ENCODE results near the gene EXOC4. TPM values are rescaled to one million over a fixed set of nuclear protein-coding genes. Genes with fewer than 3 reads are reported as not detected.

The EXOC4 gene
- total and polyA plus RNA-seq, 2 donors from 2014 or later = 22.8 to 78.7 TPM

DNA sequence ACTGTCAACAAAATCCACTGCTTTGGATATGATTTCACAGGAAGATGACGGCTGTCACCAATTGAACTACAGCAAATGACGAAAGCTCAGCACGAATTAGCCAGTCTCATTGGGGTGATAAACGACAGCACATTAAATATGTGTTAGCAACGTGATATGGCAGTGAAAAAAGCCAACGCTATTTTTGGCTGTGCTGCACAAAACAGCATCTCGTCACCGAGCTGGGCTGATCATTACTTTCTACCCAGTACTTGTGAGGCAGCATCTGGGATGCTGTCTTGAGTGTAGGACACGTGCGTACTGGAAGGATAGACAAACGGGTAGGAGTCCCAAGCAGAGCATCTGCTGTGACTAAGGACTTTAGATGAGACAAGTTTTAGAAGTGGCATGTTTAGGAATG is 138.3 kb downstream of the EXOC4 start:
- Histone ChIP-seq H3K9ac (ENCODE audit: low read length in 3 of 3) (no peak overlapping the region), H3K4me1 (ENCODE audit: control insufficient read depth in 2 of 3, insufficient read depth in 2 of 3, low read depth in 1 of 3, low read length in 3 of 3) (no peaks in the 10 kb centered on the region), H3K27me3 (ENCODE audit: control insufficient read depth, insufficient read depth, low read length) (no peaks in the 10 kb centered on the region), H3K27ac (ENCODE audit: low read depth in 2 of 2, low read length in 2 of 2) (no peak overlapping the region), H3K36me3 (ENCODE audit: control insufficient read depth in 2 of 3, insufficient read depth in 3 of 3, low read length in 3 of 3) (no peaks in the 10 kb centered on the region), H3K4me3 (ENCODE audit: low read length in 3 of 3) (no peak overlapping the region), H3K9me3 (ENCODE audit: control insufficient read depth in 2 of 3, insufficient read depth in 1 of 3, low read length in 3 of 3) (no peaks in the 10 kb centered on the region)
- intact Hi-C loops (cut with DNase I) = no loop called here
- no peak for DNase-seq
- TF ChIP-seq, protein P1, sequence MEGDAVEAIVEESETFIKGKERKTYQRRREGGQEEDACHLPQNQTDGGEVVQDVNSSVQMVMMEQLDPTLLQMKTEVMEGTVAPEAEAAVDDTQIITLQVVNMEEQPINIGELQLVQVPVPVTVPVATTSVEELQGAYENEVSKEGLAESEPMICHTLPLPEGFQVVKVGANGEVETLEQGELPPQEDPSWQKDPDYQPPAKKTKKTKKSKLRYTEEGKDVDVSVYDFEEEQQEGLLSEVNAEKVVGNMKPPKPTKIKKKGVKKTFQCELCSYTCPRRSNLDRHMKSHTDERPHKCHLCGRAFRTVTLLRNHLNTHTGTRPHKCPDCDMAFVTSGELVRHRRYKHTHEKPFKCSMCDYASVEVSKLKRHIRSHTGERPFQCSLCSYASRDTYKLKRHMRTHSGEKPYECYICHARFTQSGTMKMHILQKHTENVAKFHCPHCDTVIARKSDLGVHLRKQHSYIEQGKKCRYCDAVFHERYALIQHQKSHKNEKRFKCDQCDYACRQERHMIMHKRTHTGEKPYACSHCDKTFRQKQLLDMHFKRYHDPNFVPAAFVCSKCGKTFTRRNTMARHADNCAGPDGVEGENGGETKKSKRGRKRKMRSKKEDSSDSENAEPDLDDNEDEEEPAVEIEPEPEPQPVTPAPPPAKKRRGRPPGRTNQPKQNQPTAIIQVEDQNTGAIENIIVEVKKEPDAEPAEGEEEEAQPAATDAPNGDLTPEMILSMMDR (IDR thresholded peaks at IDR 0.05; ENCODE audit: borderline replicate concordance, extremely low read depth, insufficient read depth) = no peak
- FAIRE-seq = no peak

DNA sequence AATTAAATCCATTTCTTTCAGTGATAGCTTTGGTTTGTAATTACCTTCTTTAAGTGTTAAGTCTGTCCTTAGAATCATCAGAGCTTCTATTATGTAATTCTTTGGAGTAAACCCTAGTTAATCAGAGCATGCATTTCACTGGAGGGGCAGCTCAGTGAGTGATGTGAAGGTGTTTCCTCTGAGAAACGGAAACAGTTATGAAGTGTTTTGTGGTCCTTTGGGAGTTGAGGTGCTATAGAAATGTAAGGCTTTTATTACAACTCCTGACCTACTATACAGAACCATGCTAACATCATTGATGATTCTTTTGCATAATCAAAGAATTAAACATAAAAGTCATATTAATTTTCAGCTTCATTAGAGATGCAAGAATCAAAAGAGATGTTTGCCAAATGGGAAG is 141.5 kb downstream of the EXOC4 start:
- Histone ChIP-seq H3K36me3 (ENCODE audit: control insufficient read depth in 2 of 3, insufficient read depth in 3 of 3, low read length in 3 of 3) (no peaks in the 10 kb centered on the region), H3K27me3 (ENCODE audit: control insufficient read depth, insufficient read depth, low read length) (no peaks in the 10 kb centered on the region), H3K4me3 (ENCODE audit: low read length in 3 of 3) (no peak overlapping the region), H3K27ac (ENCODE audit: low read depth in 2 of 2, low read length in 2 of 2) (no peak overlapping the region), H3K4me1 (ENCODE audit: control insufficient read depth in 2 of 3, insufficient read depth in 2 of 3, low read depth in 1 of 3, low read length in 3 of 3) (no peaks in the 10 kb centered on the region), H3K9ac (ENCODE audit: low read length in 3 of 3) (no peak overlapping the region), H3K9me3 (ENCODE audit: control insufficient read depth in 2 of 3, insufficient read depth in 1 of 3, low read length in 3 of 3) (no peaks in the 10 kb centered on the region)
- no peak for FAIRE-seq
- TF ChIP-seq, protein P1 (IDR thresholded peaks at IDR 0.05; ENCODE audit: borderline replicate concordance, extremely low read depth, insufficient read depth) = no peak
- intact Hi-C loops (cut with DNase I) = no loop called here
- no peak for DNase-seq

DNA sequence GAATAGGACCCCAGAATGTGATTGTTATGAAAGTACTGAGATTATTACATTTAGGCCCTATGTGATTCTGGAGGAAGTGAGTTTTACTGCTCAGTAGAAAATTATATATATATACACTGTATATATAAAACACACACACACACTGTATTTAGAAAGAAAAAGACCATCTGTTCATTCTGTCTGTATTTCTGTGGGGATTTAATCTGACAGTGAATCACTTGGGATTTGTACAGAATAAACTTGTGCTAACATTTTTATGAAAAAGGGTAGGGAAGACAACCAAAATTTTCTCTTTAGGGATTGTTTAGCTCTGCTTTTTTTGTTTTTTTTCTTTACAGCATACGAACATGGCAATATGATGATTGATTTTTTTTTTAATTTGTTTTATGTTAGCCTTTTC is 142.7 kb downstream of the EXOC4 start:
- Histone ChIP-seq H3K4me3 (ENCODE audit: low read length in 3 of 3) (no peak overlapping the region), H3K9ac (ENCODE audit: low read length in 3 of 3) (no peak overlapping the region), H3K27ac (ENCODE audit: low read depth in 2 of 2, low read length in 2 of 2) (no peak overlapping the region), H3K4me1 (ENCODE audit: control insufficient read depth in 2 of 3, insufficient read depth in 2 of 3, low read depth in 1 of 3, low read length in 3 of 3) (no peaks in the 10 kb centered on the region), H3K27me3 (ENCODE audit: control insufficient read depth, insufficient read depth, low read length) (no peaks in the 10 kb centered on the region), H3K9me3 (ENCODE audit: control insufficient read depth in 2 of 3, insufficient read depth in 1 of 3, low read length in 3 of 3) (no peaks in the 10 kb centered on the region), H3K36me3 (ENCODE audit: control insufficient read depth in 2 of 3, insufficient read depth in 3 of 3, low read length in 3 of 3) (no peaks in the 10 kb centered on the region)
- no peak for FAIRE-seq
- DNase-seq = peak in 2 of 5 donors; percentile 5 to 43
- TF ChIP-seq, protein P1 (IDR thresholded peaks at IDR 0.05; ENCODE audit: borderline replicate concordance, extremely low read depth, insufficient read depth) = no peak
- intact Hi-C loops (cut with DNase I) = no loop called here

DNA sequence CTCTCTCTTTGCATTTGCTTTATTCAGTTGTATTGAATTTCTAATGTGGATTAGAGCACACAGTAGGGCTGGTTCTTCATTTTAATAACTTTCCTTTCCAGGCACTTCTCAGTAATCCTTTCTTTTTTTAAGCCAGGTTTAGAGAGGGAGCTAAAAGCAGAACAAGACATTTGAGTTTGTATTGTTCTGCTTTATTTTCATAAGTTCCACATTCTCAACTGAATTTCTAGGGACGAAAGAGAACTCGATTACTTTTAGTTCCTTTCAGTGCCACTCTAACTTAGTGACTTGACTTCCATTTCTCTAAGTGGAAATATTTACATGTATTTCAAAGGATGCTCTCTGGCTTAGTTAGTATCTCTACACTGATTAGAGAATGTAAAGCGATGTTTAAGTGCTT is 145.6 kb downstream of the EXOC4 start:
- no peak for DNase-seq
- H3K36me3 ChIP-seq (ENCODE audit: control insufficient read depth in 2 of 3, insufficient read depth in 3 of 3, low read length in 3 of 3) = no peaks in the 10 kb centered on the region
- H3K4me1 ChIP-seq (ENCODE audit: control insufficient read depth in 2 of 3, insufficient read depth in 2 of 3, low read depth in 1 of 3, low read length in 3 of 3) = no peaks in the 10 kb centered on the region
- TF ChIP-seq, protein P1 (IDR thresholded peaks at IDR 0.05; ENCODE audit: borderline replicate concordance, extremely low read depth, insufficient read depth) = no peak
- no peaks in the 10 kb centered on the region for H3K27me3 ChIP-seq (ENCODE audit: control insufficient read depth, insufficient read depth, low read length)
- H3K9me3 ChIP-seq (ENCODE audit: control insufficient read depth in 2 of 3, insufficient read depth in 1 of 3, low read length in 3 of 3) = no peaks in the 10 kb centered on the region
- no peak overlapping the region for H3K4me3 ChIP-seq (ENCODE audit: low read length in 3 of 3)
- intact Hi-C loops (cut with DNase I) = no loop called here
- no peak overlapping the region for H3K27ac ChIP-seq (ENCODE audit: low read depth in 2 of 2, low read length in 2 of 2)
- H3K9ac ChIP-seq (ENCODE audit: low read length in 3 of 3) = no peak overlapping the region
- no peak for FAIRE-seq

Data from kidney (tissue), 14 donors.